HPDE6-E6E7 (cell line): ENCODE results near the gene NEK8.
A peak's percentile ranks its signal among the peaks of the same experiment; 100 is the strongest.
"Not testable (repeated sequence)": the region's sequence is repeated elsewhere in the genome, so short reads cannot be mapped to it uniquely, and the experiment has no call there.

Experiments used
- DNase-seq: peaks from one replicate; pipeline ENCODE4 v3.0.0; 2011; ENCODE audit warnings: missing footprints; ENCODE audit errors: extremely low spot score

NEK8 gene

DNA sequence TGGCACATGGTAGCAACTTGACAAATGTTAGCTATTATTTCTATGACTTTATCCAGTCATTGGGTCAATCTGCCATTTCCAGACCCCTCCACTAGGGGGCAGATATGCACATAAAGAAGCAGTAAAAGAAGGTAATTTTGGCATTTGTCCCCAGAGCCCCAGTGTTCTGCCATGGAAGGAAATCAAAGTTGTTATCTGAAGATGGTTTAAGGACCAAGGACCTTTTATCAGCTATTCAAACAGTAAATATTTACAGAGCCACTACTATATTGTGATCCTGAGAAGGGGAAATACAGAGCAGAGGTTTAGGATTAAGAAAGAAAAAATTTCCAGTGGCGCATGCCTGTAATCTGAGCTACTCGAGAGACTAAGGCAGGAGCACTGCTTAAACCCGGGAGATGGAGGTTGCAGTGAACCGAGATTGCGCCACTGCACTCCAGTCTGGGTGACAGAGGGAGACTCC lies 35.2 kb downstream of the NEK8 start:
- DNase-seq: no peak

DNA sequence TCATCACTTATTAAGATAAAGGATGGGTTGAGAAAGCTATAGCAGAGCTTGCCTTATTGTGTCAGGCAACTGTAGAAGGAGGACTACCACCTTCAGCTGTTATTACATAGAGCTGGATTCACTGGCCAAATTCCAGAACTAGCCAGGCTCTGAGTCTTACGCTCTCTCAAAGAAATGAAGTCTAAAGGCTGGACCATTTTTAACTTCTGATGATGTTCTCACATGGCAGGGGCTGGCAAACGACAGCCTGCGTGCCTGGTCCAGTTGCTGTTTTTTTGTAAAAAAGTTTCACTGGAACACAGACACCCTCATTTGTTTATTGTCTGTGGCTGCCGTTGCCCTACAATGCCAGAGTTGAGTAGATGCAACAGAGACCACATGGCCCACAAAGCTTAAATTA lies 36.5 kb downstream of the NEK8 start:
- no peak for DNase-seq

DNA sequence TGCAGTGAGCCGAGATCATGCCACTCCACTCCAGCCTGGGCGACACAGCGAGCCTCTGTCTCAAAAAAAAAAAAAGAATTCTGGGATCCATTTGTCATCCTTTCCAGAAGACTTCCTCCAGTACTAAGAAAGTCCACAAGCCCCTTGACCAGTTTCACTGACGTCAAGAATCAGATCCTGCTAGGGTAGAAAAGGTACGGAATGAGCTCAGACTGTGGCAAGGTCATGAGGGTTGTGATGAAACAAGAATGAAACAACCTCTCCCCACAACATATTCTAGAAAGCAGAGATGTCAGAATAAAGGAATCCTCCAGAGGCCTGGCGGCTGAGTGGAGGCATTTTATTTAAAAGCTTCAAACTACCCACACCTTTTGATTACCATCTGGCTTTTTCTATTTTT lies 45.1 kb downstream of the NEK8 start:
- no peak for DNase-seq

DNA sequence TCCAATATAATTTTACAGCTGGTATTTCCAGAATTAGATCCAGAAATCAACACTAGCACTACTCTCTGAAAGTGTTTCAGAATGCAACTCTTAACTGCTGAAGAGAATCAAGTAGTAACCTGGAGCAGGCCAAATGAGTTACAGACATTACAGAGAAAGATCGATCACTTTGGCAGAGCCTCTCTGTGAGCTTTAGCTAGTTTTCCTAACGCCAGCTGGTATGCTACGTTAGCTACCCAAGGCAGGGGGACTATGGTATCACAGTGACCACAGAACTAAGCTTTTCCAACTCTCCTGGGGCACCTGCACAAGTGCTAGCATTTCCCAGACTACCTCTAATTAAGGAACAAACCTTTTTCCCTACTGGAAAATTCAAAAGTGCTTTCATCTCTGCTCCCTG lies 45.6 kb downstream of the NEK8 start:
- no peak for DNase-seq

DNA sequence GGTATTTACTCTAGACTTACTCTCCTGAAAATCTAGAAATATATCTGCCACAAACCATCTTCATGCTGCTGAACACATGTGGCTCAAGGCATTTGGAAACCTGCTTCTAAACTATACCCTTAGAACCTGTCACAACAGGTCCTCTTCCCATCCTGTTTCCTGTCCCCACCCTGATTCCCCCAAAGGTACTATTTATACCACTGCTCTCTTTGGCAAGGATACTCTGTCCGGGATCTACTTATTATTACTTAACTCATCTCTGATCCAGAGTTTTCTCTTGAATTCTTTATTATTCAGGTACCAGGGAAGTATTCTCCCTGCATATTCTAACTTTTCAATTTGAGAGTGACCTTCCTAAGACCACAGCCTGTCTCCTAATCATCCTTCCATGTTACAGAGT lies 48.6 kb downstream of the NEK8 start:
- peak; percentile 26 for DNase-seq

DNA sequence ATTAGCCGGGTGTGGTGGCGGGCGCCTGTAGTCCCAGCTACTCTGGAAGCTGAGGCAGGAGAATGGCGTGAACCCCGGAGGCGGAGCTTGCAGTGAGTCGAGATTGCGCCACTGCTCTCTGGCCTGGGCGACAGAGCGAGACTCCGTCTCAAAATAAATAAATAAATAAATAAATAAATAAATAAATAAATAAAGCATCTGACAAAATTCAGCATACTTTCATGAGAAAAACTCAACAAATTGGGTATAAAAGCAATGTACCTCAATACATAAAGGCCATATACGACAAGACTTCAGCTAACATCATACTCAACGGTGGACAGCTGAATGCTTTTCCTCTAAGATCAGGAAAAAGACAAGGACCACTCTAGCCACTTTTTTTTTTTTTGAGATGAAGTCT lies 51.0 kb downstream of the NEK8 start:
- not testable (repeated sequence) for DNase-seq

DNA sequence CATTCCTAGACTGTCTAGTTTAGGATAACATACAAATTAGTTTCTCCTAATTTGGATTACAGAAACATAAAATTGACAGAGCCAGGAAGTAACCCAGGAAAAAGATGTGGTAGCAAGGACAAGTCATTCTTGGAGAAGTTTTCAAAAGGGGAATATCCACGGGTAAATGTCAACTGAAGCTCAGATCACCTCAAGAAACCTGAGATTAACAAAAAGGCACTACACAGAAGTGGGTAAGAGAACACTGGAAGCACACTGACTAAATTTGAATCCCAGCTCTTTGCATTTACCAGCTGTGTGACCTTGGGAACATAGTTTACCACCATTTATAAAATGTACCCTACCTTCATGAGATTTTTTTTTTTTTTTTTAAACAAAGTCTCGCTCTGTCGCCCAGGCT lies 54.6 kb downstream of the NEK8 start:
- no peak for DNase-seq

DNA sequence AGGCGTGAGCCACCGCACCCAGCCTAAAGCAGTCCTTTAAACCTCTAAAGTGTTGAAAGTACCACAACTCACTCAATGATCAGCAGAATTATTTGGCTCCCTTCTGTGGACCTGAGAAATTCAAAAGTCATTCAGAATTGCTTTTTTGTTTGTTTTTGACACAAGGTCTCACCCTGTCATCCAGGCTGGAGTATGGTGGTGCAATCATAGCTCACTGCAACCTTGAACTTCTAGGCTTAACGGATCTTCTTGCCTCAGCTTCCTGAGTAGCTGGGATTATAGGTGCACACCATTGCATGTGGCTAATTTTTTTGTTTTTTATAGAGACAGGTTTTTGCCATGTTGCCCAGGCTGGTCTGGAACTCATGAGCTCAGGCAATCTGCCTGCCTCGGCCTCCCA lies 59.5 kb downstream of the NEK8 start:
- DNase-seq: no peak
